ENCODE results near the gene GALNT10.

DNA sequence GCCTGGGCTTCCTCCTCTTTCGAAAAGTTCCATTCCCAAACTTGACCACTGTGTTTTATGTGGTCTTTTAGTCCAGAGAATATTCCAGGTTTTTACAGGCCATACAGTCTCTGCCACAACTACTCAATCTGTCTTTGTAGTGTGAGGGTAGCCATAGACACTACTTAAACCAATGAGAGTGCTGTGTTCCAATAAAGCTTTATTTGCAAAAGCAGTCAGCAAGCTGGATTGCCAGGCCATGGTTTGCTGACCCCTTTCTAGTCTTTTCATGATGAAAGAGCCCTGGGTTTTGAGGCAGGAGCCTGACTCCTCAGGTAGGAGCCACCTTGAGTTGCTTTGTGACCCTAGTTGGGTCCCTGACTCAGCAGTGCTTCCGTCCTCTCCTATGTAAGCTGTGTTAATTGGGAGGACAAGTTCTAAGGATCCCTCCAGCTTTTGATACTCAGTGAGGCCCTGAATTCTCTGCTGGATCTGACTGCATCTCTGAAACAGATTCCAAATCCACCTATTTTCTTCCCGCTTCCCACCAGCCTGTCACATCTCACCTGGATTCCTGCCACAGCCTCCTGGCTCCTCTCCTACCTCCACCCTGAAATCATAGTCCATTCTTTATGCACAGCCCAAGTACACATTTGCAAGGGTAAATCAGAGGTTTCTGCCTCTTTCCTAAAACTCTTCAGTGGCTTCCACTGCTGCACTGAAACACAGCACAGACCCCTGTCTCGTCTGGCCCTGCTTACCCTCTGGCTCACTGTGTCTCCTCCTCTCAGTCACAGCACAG is 13.5 kb downstream of the GALNT10 start:
- TF ChIP-seq, protein P1, sequence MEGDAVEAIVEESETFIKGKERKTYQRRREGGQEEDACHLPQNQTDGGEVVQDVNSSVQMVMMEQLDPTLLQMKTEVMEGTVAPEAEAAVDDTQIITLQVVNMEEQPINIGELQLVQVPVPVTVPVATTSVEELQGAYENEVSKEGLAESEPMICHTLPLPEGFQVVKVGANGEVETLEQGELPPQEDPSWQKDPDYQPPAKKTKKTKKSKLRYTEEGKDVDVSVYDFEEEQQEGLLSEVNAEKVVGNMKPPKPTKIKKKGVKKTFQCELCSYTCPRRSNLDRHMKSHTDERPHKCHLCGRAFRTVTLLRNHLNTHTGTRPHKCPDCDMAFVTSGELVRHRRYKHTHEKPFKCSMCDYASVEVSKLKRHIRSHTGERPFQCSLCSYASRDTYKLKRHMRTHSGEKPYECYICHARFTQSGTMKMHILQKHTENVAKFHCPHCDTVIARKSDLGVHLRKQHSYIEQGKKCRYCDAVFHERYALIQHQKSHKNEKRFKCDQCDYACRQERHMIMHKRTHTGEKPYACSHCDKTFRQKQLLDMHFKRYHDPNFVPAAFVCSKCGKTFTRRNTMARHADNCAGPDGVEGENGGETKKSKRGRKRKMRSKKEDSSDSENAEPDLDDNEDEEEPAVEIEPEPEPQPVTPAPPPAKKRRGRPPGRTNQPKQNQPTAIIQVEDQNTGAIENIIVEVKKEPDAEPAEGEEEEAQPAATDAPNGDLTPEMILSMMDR (IDR thresholded peaks at IDR 0.05) = no peak
- TF ChIP-seq EZH2 (IDR thresholded peaks at IDR 0.05) = no peak
